Activated CD8-positive, alpha-beta memory T cell treated with anti-CD3 and anti-CD28 coated beads, Interleukin-2, amount 50 U/mL, for 1 hour (primary cell): ENCODE results near the gene APAF1.

Experiments used
- DNase-seq: peaks from one replicate; pipeline ENCODE4 v3.0.0-alpha.2; 2020; ENCODE audit errors: extremely low read depth

Gene APAF1

GRCh38 chr12:98660521-98660920 is 15.4 kb downstream of the APAF1 start:
- no peak for DNase-seq

GRCh38 chr12:98669751-98670150 is 24.7 kb downstream of the APAF1 start:
- DNase-seq = no peak

GRCh38 chr12:98671459-98671858 is 26.4 kb downstream of the APAF1 start:
- DNase-seq = no peak

- DNase-seq = no peak
These were observed 29.8 kb downstream of the APAF1 start for GRCh38 chr12:98674841-98675240.

GRCh38 chr12:98678236-98678945 is 33.3 kb downstream of the APAF1 start:
- no peak for DNase-seq

GRCh38 chr12:98678946-98679610 is 34.0 kb downstream of the APAF1 start:
- no peak for DNase-seq

GRCh38 chr12:98679611-98680005 is 34.5 kb downstream of the APAF1 start:
- no peak for DNase-seq

GRCh38 chr12:98684199-98684598 is 39.1 kb downstream of the APAF1 start:
- DNase-seq = no peak

GRCh38 chr12:98686603-98687002 is 41.5 kb downstream of the APAF1 start:
- no peak for DNase-seq

GRCh38 chr12:98691351-98691750 is 46.3 kb downstream of the APAF1 start:
- no peak for DNase-seq

GRCh38 chr12:98696036-98696646 is 51.1 kb downstream of the APAF1 start:
- no peak for DNase-seq

GRCh38 chr12:98697209-98697608 is 52.1 kb downstream of the APAF1 start:
- no peak for DNase-seq

GRCh38 chr12:98698603-98699463 is 53.7 kb downstream of the APAF1 start:
- DNase-seq = no peak

- DNase-seq = no peak
These were observed 54.5 kb downstream of the APAF1 start for GRCh38 chr12:98699586-98699985.

- no peak for DNase-seq
These were observed 56.1 kb downstream of the APAF1 start for GRCh38 chr12:98701166-98701565.

- no peak for DNase-seq
These were observed 63.9 kb downstream of the APAF1 start for GRCh38 chr12:98709022-98709421.

- DNase-seq = no peak
These were observed 69.3 kb downstream of the APAF1 start for GRCh38 chr12:98714426-98714825.

GRCh38 chr12:98719515-98720504 is 74.7 kb downstream of the APAF1 start:
- DNase-seq = no peak

- DNase-seq = no peak
These were observed 76.2 kb downstream of the APAF1 start for GRCh38 chr12:98721204-98721702.

GRCh38 chr12:98724384-98725155 is 79.5 kb downstream of the APAF1 start:
- DNase-seq = no peak
